Upper lobe of left lung (tissue), 4 donors: ENCODE data around the gene TMEM121B.

ENCODE experiments used
- CTCF ChIP-seq, 6 experiments: fragments of 450-650 bp in 4 of 6; fragments of 200-600 bp in 2 of 6; sonication (generic) in 2 of 6; IDR thresholded peaks; one replicate each; pipeline ENCODE4 v1.5.1; 2016 to 2019; ENCODE audit warnings: antibody characterized with exemption in 6 of 6
- EP300 ChIP-seq, 4 donors: sonication (generic); formaldehyde crosslinking; IDR thresholded peaks; one replicate each; pipeline ENCODE4 v1.5.1; 2017; ENCODE audit warnings: antibody characterized with exemption in 4 of 4, control low read depth in 2 of 4
- POLR2A ChIP-seq, 4 donors: fragments of 450-650 bp; IDR thresholded peaks; one replicate each; pipeline ENCODE4 v1.5.1; 2016 to 2017; ENCODE audit warnings: antibody characterized with exemption in 4 of 4, mild to moderate bottlenecking in 2 of 4
- POLR2AphosphoS5 ChIP-seq, 2 donors: sonication (generic); formaldehyde crosslinking; IDR thresholded peaks; one replicate each; pipeline ENCODE4 v1.5.1; 2017; ENCODE audit warnings: antibody characterized with exemption in 2 of 2

GRCh38 chr22:17159504-17159951, 38.4 kb upstream of the TMEM121B start:
- TF ChIP-seq EP300 (IDR thresholded peaks at IDR 0.05) (no peak), CTCF (IDR thresholded peaks at IDR 0.05) (peak in 1 of 6 experiments; percentile 4), POLR2A (IDR thresholded peaks at IDR 0.05) (peak in 1 of 4 donors; percentile 15), POLR2AphosphoS5 (IDR thresholded peaks at IDR 0.05) (no peak)
